ENCODE results near the gene LTC4S.

DNA sequence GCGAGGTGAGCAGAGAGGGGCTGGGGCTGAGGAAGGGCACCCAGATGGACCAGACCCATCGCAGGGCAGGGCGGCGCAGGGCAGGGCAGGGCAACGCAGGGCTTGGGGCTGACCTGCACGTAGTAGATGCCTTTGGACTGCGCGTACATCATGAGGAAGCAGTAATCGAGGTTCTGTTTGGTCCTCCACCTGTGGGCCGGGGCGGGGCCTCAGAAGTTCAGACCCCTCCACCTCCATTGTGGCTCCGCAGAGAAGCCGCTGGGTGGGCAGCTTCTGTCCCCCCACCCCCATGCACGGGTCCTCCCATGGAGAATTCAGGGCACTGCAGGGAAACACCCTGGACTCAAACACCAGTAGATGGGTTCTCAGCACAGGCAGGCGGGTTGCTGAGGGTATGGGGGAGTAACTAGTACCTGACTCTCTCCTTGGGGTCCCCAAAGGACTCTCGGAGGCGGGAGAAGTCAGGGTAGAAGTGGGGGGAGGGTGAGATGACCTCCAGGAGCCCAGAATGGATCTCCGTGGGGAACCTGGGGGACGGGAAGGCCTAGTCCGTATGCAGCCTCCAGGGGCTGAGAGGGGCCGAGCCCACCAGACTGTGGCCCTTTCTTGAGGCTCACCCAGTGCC, 6.4 kb downstream of the LTC4S start:
- TF ChIP-seq POLR2A (IDR thresholded peaks at IDR 0.05) (no peak), EP300 (IDR thresholded peaks at IDR 0.05; ENCODE audit: low read depth) (no peak), CTCF (IDR thresholded peaks at IDR 0.05) (no peak)
